GM18507 (cell line): ENCODE measurements around the gene CC2D2A.

ENCODE experiments used
- DNase-seq: peaks from one replicate; pipeline ENCODE4 v3.0.0; 2011; ENCODE audit warnings: low read depth; ENCODE audit not compliant: insufficient read length; ENCODE audit errors: extremely low spot score
- FAIRE-seq: peaks from 2 replicates; lab custom pipeline; 2011; peaks lifted over from hg19 to GRCh38; lab: Jason Lieb, UNC

The CC2D2A gene

DNA sequence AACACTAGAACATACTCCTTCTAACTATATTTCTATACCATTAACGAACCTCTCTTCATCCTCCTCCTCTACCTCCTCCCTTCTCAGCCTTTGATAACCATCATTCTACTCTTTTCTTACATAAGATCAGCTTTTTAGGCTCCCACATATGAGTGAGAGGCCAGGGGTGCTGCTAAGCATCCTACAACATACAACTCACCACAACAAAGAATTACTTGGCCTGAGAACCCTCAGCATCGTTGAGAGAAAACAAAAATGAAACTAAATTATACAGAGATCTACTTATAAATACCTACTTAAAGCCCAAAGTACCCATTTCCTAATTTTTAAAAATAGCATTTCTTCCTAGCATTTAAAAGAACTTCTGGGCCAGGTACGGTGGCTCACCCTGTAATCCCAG, 77.7 kb downstream of the CC2D2A start:
- no peak for FAIRE-seq
- DNase-seq = no peak

DNA sequence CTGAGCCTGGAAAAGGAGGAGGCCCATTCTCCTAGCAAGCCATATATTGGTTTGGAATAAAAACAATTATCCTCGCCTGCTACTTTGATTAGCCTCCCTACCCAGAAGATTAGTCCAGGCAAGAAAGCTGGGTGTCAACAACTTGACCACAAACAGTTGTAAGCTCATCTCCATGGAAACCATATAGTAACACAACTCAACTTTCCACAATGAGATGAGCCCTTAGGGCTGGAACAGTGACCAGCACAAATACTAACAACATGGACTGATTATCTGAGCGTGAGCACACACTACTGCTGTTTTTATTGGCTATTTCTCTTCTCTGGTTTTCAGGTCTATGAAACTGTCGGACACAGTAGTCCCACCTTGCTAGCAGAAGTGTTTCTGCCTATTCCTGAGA, 80.8 kb downstream of the CC2D2A start:
- no peak for FAIRE-seq

DNA sequence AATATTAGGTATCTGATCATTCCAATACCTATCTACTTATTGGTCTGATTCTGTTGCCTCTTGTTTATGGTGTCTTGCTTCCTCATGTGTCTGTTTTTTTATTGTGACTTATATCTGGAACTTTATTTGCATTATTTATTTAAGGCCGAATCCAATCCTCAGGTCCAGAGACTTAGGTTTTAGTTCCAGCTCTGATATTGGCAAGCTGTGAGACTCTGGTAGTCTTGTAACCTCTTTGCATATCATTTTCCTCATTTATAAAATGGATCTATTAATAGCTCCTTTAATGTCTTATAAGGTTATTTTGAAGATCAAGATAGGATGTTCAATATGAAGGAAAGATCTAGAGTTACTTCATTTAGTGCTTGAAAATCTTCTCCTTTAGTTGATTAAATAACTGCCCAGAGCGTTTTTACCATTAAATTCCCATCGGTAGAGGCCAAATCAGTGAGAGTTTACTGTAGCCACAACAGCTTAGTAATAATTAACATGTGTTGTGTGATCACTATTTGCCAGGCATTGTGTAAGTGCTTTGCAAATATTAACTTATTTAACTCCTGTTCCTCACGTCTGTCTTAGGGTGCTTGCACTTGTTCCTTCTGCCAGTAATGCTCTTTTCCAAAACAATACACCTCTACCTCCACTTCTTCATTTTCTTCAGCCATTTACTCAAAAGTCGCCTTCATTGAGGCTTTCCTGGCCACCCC, 82.2 kb downstream of the CC2D2A start:
- FAIRE-seq (no peak), DNase-seq (no peak)

More for the DNA sequence above, 80.8 kb downstream of the CC2D2A start:
- DNase-seq = no peak

DNA sequence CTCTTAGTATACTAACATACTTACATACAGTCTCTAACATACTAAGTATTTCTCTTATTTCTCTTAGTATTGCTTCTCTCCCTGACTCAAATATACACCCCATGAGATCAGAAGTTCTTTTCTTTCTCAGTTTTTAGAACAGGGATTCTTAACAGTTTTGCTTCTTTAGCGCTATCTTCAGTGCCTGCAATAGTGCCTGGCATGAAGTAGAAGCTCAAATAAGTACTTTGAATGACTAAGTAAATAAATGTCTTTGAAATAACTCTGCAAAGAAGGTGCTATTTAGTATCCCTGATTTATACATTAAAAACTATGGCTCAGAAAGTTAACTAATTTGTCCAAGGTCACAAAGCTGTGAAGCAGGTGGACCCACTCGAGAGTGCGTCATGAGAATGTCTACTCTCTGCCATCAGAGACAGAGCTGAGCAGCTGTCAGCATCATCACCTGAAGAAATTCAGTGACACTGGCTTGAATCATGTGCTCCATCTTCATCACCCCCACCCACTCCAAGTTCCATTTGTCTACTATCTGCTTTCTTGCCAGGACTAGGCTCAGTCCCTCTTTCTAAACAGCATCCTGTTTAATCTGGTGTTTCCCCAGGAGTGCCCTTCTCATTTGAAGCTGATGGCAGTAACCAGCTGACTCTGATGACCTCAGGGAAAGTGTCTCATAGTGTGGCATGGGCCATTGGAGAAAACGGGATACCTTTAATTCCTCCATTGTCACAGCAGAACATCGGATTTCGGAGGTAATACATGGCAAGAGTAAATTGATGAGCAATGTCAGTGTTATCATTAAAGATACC, 83.1 kb downstream of the CC2D2A start:
- FAIRE-seq (no peak), DNase-seq (no peak)

DNA sequence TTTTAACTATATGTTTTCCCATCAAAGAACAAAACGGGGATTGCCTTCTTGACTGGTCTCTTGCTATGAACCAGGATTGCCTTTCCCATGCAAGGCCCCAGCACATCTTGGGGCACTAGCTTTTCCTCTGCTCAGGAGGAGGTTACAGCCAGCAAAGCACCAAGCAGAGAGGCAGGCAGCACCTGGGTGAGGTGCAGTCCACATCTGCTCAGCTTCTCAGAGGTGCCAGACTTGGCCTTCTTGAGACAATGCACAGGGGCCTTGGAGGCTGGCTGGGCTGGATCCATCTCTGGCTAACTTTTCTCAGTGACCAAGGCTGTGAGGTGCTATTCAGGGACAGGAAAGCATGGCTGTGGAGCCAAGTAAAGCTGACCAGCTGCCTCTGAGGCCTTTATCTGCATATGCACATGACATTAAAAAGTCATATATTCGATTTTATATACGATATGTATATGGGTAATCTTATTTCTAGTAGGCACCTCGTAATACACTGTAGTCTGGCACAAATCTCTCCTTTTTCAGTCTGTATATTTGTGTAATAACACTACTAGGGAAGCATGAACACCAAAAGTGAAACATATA, 86.9 kb downstream of the CC2D2A start:
- DNase-seq = no peak
- no peak for FAIRE-seq

DNA sequence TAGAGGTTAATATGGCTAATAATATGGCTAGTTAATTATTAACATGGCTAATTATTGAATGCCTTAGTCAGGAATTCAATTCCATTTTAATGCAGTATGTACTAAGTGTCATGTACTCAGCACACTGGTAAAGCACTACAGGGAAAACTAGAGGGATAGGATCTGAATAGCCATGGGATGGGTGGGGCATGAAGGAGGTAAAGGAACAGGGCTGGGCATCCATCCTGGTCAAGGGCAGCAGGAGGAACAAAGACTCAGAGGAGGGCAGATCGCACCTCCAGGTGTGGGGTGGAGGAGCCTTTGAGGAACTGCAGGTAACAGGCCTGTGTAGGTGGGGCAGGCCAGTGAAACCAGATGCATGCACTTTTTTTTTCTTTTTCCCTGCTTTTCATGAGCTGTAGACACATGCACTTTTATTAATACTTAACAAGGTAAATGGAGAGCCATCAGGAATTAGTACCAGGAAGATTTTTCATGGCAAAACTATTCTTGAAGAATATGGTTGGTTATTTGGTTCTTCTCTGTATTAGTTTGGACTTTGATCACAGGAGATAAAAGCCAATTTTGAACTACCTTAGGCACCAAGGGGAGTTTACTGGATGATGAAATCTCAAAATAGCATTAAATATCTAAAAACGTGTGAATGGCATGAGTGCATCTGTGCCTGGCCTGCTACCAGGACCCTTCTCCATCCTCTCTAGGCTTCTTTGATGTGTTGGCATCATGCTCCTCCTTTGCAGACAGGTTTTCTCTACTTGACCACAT, 88.3 kb downstream of the CC2D2A start:
- no peak for DNase-seq
- no peak for FAIRE-seq

DNA sequence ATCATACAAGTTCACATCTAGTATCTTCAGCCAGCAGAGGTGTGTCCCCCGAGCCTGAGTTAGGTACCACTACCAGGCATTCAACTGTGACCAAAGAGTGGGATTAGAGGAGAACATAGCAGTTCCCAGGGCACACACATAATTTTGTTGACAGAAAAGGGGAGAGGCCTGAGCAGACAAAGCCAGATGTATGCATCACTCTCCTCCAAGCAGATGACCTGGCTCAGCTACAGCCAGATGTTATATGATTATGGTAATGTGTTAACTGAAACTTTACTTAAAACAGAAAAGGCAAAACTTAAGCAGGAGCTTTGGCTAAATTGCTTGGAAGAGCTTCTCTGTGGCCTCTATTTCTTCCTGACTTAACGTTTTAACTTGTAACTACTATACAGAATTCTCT, 88.9 kb downstream of the CC2D2A start:
- DNase-seq (no peak), FAIRE-seq (no peak)

DNA sequence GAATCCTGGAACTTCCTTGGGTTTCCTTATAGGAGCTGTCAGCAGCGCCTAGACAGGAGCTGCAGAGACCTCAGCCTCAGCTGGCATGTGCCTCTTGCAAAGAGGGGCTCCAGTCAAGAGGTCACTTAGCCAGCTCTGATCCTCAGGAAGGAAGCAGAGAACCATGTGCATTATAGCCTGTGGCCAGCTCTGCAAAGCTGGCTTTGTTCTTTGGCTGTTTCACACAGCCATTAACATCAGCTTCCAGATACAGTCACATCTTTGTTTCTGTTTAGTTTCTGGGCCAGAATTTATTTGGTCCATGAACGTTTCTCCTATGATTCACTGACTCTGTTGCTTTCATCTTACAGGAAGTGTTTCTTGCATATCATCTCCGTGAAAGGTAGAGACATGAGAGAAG, 92.4 kb downstream of the CC2D2A start:
- no peak for FAIRE-seq
- DNase-seq = no peak

DNA sequence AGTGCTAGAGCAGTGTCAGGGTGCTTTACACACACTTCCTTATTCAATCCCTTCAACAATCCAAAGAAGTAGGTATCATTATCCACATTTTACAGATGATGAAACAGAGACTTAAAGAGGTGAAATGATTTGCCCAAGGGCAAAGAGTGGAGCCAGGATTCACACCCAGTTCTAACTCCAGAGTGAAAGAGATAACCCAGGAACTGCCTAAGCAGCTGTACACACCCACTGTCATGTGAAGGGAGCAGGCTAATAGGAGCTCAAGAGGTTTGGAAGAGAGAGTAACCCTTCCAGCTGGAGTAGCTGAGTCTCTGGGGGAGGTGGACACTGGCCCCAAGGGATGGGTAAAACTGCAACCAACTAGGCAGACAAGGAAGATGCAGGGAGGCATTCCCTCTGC, 92.9 kb downstream of the CC2D2A start:
- DNase-seq (no peak), FAIRE-seq (no peak)

DNA sequence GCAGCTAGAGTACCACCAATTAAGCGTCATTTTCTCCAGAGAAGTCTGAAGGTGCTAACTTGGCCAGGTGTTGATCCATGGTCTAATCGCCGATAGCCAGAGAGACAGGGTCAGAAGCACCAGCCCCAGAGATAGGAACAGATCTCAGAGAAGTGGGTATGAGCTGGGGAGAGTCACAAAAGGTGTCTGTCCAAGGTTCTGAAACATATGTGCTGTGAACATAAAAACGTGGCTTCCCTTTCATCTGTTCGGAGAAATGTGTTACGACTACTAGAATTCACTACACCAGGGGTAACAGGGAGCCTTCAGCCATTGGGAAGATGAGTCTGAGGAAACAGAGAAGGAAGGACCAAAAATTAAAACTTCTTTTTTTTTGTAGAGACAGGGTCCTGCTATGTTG, 94.2 kb downstream of the CC2D2A start:
- DNase-seq (no peak), FAIRE-seq (no peak)

DNA sequence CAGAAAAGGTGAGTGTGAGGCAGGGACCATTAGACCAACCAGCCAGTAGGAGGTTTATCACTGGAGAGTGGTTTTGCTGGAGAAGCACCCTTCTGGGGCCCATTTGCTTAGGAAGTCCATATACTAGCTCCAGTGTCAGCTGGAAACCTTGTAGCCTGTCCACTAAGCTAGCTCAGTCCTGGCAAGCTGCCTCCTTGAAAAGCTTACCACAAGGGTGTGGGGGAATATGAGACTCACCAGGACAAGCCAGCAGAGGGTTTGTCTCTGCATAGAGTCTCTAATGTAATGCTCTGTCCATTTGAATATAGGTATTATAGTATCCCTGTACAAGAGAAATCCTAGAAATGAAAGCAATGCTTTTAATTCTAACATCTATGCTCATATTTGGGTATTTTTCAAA, 99.1 kb downstream of the CC2D2A start:
- FAIRE-seq (no peak), DNase-seq (no peak)

DNA sequence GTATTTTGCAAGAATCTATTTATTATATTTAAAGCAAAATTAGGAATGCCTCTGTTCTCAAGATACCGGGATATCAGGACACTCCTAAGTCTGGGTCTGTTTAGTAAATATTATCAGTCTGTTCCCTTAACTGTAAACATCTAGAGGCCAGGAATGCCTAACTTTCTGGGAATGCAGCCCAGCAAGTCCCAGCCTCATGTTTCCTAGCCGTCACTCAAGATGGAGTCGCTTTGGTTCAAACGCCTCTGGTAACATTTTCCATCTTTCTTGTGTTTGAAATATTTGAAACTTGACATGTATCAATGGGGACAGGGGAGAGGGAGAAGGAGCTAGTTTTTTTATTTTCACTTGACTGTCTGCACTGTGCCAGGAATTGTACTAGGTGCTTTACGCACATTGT, 100.1 kb downstream of the CC2D2A start:
- FAIRE-seq (no peak), DNase-seq (no peak)

DNA sequence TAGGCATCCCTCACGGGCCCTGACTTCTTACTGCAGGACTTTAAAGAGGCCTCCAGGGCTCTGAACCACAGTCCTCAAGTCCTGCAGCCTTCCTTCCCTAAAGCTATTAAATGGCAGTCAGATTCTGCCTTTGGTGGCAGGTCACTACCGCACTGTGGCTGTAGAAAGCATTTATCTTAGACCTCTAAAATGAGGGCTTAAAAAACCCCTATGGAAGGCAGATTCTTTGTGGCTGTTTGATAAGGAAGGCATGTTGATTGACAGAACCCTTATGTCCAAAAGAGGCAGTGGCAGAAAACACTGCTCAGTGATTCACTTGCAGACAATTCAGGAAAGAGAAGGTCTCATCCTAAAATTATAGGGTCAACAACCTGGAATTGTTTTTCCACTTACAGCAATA, 106.3 kb downstream of the CC2D2A start:
- DNase-seq (no peak), FAIRE-seq (no peak)

DNA sequence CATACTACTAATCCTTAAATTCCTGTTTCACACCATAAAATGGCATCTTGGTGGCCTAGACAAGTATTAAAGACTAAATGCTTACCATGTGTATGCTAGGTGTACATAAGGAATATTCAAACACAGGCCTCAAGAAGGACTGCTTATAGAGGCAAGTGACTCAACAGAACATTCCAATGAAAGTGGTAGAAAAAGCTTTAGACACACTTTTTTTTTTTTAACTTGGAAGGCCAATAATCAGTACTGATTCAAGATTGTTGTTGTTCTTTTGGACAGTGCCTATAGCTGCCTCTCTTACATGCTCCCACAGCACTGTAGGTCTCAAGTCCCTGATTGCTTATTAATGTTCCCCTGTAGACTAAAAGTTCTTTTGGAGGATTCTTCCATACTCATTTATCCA, 107.8 kb downstream of the CC2D2A start:
- FAIRE-seq (no peak), DNase-seq (no peak)

DNA sequence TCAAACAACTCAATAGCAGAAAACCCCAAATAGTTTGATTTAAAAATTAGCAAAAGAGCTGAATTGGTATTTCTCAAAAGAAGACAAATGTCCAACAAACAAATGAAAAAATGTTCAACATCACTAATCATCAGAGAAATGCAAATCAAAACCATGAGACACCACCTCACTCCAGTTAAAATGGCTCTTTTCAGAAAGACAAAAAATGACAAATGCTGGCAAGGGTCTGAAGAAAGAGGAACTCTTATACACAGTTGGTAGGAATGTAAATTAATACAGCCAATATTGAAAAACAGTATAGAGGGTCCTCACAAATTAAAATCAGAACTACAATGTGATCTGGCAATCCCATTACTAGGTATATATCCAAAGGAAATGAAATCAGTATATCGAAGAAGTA, 115.1 kb downstream of the CC2D2A start:
- FAIRE-seq (no peak), DNase-seq (no peak)

DNA sequence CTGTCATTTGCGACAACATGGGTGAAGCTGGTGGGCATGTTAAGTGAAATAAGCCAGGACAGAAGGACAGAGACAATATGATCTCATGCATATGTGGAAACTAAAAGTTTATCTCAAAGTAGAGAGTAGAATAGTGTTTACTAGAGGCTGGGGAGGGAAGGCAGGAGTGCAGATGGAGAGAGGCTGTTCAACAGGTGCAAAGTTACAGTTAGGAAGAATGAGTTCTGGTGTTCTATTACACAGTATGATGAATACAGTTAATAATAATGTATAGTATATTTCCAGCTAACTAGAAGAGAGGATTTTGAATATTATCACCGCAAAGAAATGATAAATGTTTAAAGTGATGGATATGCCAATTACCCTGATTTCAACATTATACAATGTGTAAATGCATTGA, 115.6 kb downstream of the CC2D2A start:
- peak; percentile 15 for FAIRE-seq
- no peak for DNase-seq

DNA sequence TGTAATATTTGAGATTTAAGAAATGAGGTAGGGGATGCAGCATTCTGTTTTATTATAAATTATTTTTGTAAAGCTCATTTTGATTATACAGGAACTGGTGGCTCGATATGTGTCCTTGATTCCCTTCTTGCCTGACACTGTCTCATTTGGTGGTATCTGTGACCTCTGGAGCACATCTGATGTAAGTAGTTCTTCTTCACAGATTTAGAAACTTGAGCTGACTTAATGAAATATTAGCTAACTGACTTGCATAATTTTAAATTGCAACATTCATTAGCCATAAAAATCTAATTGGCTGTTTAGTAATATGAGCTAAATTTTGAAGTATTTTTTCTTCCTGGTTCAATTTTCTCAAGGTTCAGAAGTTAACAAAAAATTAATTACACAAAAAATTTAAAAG, 116.4 kb downstream of the CC2D2A start:
- DNase-seq (no peak), FAIRE-seq (no peak)

DNA sequence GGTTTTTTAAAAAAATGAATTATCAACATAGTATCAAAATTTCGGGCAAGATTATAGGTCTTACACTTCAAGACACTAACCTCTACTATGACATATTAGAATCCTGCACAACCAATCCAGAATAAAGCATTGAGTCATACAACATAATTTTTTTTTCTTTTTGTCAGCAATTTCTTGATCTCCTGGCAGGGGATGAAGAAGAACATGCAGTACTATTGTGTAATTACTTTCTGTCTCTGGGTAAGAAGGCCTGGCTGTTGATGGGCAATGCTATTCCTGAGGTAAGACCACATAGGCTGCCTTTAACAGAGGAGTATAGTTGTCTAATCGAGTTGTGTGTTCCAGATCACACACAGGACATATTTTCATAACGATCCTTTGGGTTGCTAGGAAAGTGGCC, 118.0 kb downstream of the CC2D2A start:
- no peak for DNase-seq
- no peak for FAIRE-seq

DNA sequence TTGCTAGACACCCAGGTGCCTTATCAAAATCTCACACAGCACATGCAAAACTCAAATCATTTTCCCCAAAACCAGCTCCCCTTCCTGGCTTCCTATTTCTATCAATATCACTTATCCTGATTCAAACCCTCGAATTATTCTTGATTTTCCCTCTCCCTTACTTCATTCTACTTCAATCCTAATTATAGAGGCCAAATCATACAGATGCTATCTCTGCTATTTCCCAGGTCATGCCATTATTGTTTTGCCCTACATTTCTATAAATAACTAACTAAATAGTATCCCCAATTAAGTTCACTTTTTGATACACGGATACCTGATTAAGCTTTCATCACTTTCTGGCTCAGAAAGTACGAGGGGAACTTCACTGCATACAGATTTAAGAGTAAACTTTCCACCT, 123.1 kb downstream of the CC2D2A start:
- no peak for FAIRE-seq
- no peak for DNase-seq

DNA sequence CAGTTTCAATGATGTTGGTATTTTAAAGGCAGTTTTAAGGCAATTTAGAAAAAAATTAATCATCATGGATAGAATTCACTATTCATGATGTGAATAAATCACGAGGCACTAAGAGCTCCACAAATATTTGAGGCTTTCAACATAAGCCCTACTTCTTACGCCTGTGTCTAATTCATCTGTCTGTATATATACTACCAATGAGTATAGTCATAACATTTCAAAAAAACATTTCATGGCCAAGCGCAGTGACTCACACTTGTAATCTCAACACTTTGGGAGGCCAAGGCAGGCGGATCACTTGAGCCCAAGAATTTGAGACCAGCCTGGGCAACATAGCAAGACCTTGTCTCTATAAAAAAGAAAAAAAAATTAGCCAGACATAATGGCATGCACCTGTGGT, 129.0 kb downstream of the CC2D2A start:
- FAIRE-seq = no peak
- DNase-seq = no peak
